HG03575 (cell line): ENCODE measurements around the gene STK16.
"Not testable (repeated sequence)": the region's sequence is repeated elsewhere in the genome, so short reads cannot be mapped to it uniquely, and the experiment has no call there.

Experiments
- ATAC-seq: cut with Tn5 transposase; IDR thresholded peaks from one replicate; pipeline ENCODE4 v1.9.1; 2021; ENCODE audit not compliant: unreplicated experiment, insufficient number of reproducible peaks, low FRiP score; ENCODE audit errors: extremely low read depth

Gene STK16, protein sequence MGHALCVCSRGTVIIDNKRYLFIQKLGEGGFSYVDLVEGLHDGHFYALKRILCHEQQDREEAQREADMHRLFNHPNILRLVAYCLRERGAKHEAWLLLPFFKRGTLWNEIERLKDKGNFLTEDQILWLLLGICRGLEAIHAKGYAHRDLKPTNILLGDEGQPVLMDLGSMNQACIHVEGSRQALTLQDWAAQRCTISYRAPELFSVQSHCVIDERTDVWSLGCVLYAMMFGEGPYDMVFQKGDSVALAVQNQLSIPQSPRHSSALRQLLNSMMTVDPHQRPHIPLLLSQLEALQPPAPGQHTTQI

DNA sequence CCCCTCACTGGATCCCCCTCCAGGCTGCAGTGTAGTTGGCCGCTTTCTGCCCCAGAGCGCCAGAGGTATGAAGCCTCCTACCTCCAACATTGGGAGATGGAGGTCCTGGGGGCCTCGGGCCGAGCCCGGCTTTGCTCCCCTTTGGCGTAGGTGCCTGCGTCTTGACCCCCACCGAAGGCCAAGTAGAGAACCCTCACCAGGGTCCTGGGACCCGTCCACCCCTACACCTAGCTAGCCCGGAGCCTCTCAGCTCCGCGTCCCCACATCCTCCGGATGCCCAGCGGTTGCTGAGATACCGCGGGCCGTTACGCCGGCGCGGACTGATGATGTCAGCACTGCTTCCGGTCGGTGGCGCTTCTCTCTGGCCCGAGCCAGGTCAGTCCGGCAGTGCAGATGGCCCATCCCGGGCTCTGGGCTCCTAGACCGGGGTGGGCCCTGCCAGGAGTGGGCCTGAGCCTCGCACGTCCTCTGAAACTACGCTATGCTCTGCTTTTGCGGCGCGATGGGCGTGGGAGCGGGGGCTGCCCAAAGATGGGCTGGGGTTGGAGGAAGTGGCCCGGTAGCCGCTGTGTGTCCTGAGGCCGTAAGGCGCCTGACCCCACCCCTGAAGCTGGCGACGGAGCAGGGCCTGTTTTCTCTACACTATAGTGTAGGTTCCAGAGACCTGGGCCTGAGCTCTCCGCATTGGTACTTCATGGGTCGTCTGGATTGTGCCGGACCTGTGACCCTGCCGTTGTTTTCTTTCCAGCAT lies at the start of gene STK16, which contains the start of gene GLB1L:
TSS of gene STK16 (plus strand) at position 332 of the 751 bp plus-strand sequence. CDS start 521 bp downstream, outside the sequence.
TSS of gene GLB1L (minus strand) at position 297 of the 751 bp plus-strand sequence. CDS start 1,871 bp downstream, outside the sequence.
- ATAC-seq: peak; percentile 36

GRCh38 chr2:219197388-219197787 lies 47.9 kb upstream of the STK16 start:
- ATAC-seq: no peak

DNA sequence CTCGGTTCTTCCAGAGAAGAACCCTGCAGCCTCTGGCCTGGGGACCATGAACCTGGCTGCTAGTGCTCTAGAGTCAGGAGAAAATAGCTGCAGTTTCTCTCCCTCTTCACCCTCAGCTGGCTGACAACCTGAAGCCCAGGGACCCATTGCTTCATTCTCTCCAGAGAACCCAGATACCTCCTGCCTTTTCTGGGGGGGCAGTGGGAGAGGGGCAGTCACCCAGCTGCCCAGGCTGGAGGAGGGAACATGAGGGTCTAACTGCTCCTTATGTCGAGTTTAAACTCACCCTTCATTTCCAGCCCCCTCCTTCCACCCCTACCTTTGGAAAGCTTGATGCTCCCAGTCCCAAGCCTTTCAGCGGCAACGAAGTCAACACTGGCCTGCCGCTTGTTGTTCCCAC lies 46.3 kb upstream of the STK16 start:
- ATAC-seq: no peak

GRCh38 chr2:219199470-219200211 lies 45.6 kb upstream of the STK16 start:
- no peak for ATAC-seq

- not testable (repeated sequence) for ATAC-seq
These were observed 44.6 kb upstream of the STK16 start for GRCh38 chr2:219200502-219201326.

DNA sequence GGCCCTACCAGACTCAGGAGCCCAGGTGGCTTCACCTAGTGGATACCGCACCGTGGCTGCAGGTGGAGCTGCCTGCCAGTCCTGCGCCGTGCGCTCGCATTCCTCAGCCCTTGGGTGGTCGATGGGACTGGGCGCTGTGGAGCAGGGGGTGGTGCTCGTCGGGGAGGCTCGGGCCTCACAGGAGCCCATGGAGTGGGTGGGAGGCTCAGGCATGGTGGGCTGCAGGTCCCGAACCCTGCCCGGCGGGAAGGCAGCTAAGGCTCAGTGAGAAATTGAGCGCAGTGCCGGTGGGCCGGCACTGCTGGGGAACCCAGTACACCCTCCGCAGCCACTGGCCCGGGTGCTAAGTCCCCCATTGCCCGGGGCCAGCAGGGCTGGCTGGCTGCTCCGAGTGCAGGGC lies 43.9 kb upstream of the STK16 start:
- ATAC-seq: not testable (repeated sequence)

DNA sequence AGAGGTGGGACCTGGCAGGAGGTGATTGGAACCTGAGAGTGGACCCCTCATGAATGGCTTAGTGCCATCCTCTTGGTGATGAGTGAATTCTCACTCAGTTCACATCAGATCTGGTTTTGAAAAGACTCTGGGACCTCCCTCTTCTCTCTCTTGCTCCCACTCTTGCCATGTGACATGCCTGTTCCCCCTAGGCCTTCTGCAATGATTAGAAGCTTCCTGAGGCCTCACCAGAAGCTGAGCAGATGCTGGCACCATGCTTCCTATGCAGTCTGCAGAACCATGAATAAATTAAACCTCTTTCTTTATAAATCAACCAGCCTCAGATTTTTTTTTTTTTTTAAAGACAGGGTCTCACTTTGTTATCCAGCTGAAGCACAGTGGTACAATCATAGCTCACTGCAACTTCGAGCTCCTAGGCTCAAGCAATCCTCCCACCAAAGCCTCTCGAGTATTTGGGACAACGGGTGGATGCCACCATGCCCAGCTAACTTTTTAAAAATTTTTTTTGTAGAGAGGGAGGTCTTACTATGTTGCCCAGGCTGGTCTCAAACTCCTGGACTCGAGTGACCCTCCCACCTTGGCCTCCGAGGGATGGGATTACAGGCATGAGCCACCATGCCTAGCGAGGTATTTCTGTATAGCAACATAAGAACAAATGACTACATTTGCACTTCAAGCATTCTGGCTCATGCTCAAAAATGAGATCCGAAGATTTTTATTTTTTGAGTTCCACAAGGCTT lies 40.7 kb upstream of the STK16 start:
- no peak for ATAC-seq

DNA sequence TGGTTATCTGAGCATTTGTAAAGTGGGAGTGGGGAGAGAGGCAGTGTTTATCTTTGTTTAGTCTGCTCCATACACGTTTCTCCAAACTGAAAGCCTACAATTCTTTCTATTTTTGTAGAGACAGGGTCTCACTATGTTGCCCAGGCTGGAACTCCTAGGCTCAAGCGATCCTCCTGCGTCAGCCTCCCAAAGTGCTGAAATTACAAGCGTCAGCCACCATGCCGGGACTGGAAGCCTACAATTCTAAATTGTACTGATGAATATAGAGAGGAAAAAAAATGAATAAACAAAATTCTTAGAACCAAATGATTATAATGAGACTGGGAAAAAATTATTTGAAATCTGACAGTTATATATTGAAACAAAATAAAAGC lies 40.1 kb upstream of the STK16 start:
- ATAC-seq: no peak

- ATAC-seq: no peak
These were observed 39.3 kb upstream of the STK16 start for GRCh38 chr2:219205981-219206327.

DNA sequence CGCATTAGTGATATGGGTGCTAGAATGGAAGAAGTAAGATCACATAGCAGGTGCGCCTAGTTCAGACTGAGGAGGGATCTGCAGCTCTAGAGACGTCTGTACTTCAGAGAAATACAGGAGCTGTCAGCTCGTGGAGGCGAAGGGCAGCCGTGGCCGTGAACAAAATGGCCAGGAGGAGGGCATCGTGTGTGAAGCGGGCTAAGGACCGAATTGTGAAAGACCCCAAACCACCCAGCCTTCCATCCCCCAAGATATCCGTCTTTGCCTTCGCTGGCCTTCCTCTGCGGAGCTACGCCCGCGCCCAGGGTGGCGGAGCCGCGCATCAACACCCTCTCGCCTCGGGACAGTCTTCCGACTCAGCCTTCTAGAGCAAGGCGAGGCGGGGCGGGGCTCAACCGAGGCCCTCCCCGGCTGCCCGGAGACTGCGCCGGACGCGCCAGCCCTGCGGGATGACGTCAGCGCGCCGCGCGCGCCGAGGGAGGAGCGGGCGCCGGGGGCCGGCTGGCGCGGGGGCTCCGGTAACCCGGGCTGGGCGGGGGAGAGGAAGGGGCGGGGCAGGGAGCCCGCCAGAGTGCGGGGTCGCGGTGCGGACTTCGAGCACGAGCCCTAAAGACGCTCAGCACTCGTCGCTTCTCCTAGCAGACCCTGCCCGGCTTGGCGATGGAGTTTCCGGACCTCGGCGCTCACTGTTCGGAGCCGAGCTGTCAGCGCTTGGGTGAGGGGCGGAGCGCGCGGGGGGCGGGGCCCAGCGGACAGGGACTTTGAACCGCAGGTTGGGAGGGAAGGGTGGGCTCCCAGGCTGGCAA lies 38.7 kb upstream of the STK16 start, which contains the start of gene ZFAND2B:
TSS of gene ZFAND2B (plus strand) at position 455 of the 806 bp plus-strand sequence. CDS start at position 661, 206 bp downstream.
- peak; percentile 83 for ATAC-seq

- no peak for ATAC-seq
These were observed 38.0 kb upstream of the STK16 start for GRCh38 chr2:219207134-219207883.

GRCh38 chr2:219207884-219208740 lies 37.2 kb upstream of the STK16 start:
- ATAC-seq: no peak

GRCh38 chr2:219209236-219210195 lies 35.8 kb upstream of the STK16 start:
- ATAC-seq: no peak

- ATAC-seq: no peak
These were observed 34.9 kb upstream of the STK16 start for GRCh38 chr2:219210196-219210885.
